Naive thymus-derived CD8-positive, alpha-beta T cell (primary cell): ENCODE measurements around the gene USP7. TPM values are rescaled to one million over a fixed set of nuclear protein-coding genes. Genes with fewer than 3 reads are reported as not detected.

Experiments
- ATAC-seq, 2 donors: fragments of 150-1000 bp; cut with Tn5 transposase in 1 of 2; sonication (Bioruptor Pico), chemical (Tn5 transposase) in 1 of 2; 1 replicate in 1 of 2; 2 replicates in 1 of 2; pipeline ENCODE4 v1.10.0; 2021; ENCODE audit warnings: mild to moderate bottlenecking in 2 of 2, moderate library complexity in 2 of 2
- POLR2A ChIA-PET: fragments of 350-600 bp; sonication (Branson Sonifier 250); formaldehyde crosslinking; loops from one replicate; lab custom pipeline; 2021; ENCODE audit warnings: antibody characterized with exemption; lab: Charles Lee
- DNase-seq, 10 donors: peaks; one replicate each; pipeline versions ENCODE4 v3.0.0 to v3.0.0-alpha.2; 2020 to 2022
- H3K27ac Mint-ChIP-seq, 10 donors: one replicate each; pipeline ENCODE4 v1.8.0; 2020 to 2022; ENCODE audit warnings: mild to moderate bottlenecking in 10 of 10, mixed read lengths in 10 of 10, moderate library complexity in 4 of 10, inconsistent platforms in 1 of 10
- H3K27me3 Mint-ChIP-seq, 5 donors: one replicate each; pipeline ENCODE4 v1.8.0; 2021 to 2022; ENCODE audit warnings: mixed read lengths in 5 of 5
- H3K36me3 Mint-ChIP-seq, 3 donors: one replicate each; pipeline ENCODE4 v1.8.0; 2020 to 2022; ENCODE audit warnings: mixed read lengths in 3 of 3, mild to moderate bottlenecking in 2 of 3, inconsistent platforms in 1 of 3
- H3K4me1 Mint-ChIP-seq, 4 donors: one replicate each; pipeline ENCODE4 v1.8.0; 2021 to 2022; ENCODE audit warnings: mixed read lengths in 4 of 4
- H3K4me3 Mint-ChIP-seq, 10 donors: one replicate each; pipeline ENCODE4 v1.8.0; 2020 to 2022; ENCODE audit warnings: mild to moderate bottlenecking in 10 of 10, mixed read lengths in 10 of 10, moderate library complexity in 6 of 10, inconsistent platforms in 1 of 10
- H3K9me3 Mint-ChIP-seq, 9 donors: one replicate each; pipeline ENCODE4 v1.8.0; 2020 to 2022; ENCODE audit warnings: mixed read lengths in 9 of 9, mild to moderate bottlenecking in 3 of 9, inconsistent platforms in 1 of 9, moderate library complexity in 1 of 9
- polyA plus RNA-seq, 3 donors: library from polyadenylated mRNA; unstranded; fragments of 300-500 nt; fragmentation: Illumina TruSeq; gene quantifications; one replicate each; pipeline ENCODE4 v1.2.3, GENCODE V29; 2021
- total RNA-seq, 8 experiments: library from RNA in 2 of 8; stranded (reverse) in 2 of 8; gene quantifications; one replicate each; pipeline ENCODE4 v1.2.3 and lab custom pipeline; 2021 to 2026

USP7 gene
- total and polyA plus RNA-seq, 5 experiments from 2014 or later = 6.4 to 207 (median 9.9) TPM

GRCh38 chr16:8957509-8958157 lies 6.1 kb downstream of the USP7 start:
- Mint-ChIP-seq H3K4me3 (peak overlapping the region; percentile 54 to 99 (median 94)), H3K27ac (peak overlapping the region in 9 of 10 donors; percentile 42 to 92 (median 85)), H3K27me3 (no peaks in the 10 kb centered on the region), H3K36me3 (peaks cover 0 to 4% (median 2%) of the 10 kb centered on the region in 3 donors), H3K9me3 (no peaks in the 10 kb centered on the region), H3K4me1 (peaks cover 44 to 91% (median 80%) of the 10 kb centered on the region in 4 donors)
- DNase-seq = no peak
- ATAC-seq = no peak
- POLR2A ChIA-PET = no interaction called here

DNA sequence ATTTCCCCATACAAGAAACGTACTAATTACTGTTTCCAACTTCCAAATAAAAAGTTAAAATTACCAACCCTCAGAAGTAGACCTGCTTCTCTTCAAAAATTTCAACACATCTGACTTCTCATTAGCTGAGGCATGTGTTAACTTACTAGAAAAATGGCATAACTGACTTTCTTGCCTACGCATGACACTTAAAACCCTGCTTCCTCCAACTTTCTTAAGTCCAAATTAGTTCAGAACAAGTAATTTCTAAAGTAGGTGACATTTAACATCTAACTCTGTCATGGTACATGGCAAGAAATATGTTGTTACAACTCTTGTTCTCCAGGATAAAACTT lies 6.7 kb downstream of the USP7 start:
- H3K27me3 Mint-ChIP-seq = no peaks in the 10 kb centered on the region
- peaks cover 0 to 2% (median 0%) of the 10 kb centered on the region in 3 donors for H3K36me3 Mint-ChIP-seq
- H3K27ac Mint-ChIP-seq = peak overlapping the region in 3 of 10 donors; percentile 20 to 85 (median 39)
- DNase-seq (no peak), ATAC-seq (no peak)
- POLR2A ChIA-PET = no interaction called here
- H3K4me1 Mint-ChIP-seq = peaks cover 43 to 91% (median 81%) of the 10 kb centered on the region in 4 donors
- H3K9me3 Mint-ChIP-seq = no peaks in the 10 kb centered on the region
- H3K4me3 Mint-ChIP-seq = peak overlapping the region; percentile 15 to 96 (median 46)

DNA sequence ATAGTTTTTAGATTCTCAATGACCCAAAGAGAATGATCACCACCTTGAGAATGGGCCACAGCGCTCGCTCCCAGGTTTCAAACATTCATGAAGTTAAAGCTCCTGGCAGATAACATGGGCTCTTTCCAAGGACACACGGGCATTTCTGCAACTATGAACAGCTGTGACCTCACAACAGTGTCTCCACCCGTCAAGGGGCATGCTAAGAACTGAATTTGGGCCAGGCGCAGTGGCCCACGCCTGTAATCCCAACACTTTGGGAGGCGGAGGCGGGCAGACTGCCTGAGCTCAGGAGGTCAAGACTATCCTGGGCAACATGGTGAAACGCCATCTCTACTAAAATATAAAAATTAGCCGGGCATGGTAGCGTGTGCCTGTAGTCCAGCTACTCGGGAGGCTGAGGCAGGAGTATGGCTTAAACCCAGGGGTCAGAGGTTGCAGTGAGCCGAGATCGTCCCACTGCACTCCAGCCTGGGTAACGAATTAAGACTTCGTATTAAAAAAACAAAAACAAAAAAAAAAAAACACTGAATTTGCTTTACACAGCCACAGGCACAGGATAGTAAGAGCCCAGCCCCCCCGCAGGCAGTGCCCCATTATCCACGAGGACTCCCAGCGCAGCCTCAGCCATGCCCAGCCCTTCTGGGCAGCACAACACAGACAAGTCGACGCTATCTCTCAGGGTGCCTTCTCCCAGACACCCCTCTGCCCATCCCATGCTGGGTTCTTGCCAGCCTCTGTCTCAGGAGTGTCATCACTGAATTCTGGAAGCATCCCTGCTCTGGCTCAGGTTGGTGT lies 7.2 kb downstream of the USP7 start:
- Mint-ChIP-seq H3K9me3 (no peaks in the 10 kb centered on the region), H3K27ac (peak overlapping the region in 4 of 10 donors; percentile 20 to 59 (median 33)), H3K4me3 (peak overlapping the region in 9 of 10 donors; percentile 12 to 96 (median 50)), H3K27me3 (no peaks in the 10 kb centered on the region), H3K4me1 (peaks cover 43 to 91% (median 81%) of the 10 kb centered on the region in 4 donors), H3K36me3 (peaks cover 0 to 2% (median 0%) of the 10 kb centered on the region in 3 donors)
- DNase-seq (no peak), ATAC-seq (no peak)
- POLR2A ChIA-PET = no interaction called here

- Mint-ChIP-seq H3K27me3 (no peaks in the 10 kb centered on the region), H3K4me3 (peak overlapping the region in 9 of 10 donors; percentile 5 to 63 (median 24)), H3K4me1 (peaks cover 42 to 93% (median 81%) of the 10 kb centered on the region in 4 donors), H3K27ac (peak overlapping the region in 4 of 10 donors; percentile 17 to 70 (median 34)), H3K36me3 (peaks cover 0 to 2% (median 0%) of the 10 kb centered on the region in 3 donors), H3K9me3 (no peaks in the 10 kb centered on the region)
- no peak for ATAC-seq
- DNase-seq = no peak
- POLR2A ChIA-PET = no interaction called here
These were observed 7.9 kb downstream of the USP7 start for GRCh38 chr16:8955828-8956227.

DNA sequence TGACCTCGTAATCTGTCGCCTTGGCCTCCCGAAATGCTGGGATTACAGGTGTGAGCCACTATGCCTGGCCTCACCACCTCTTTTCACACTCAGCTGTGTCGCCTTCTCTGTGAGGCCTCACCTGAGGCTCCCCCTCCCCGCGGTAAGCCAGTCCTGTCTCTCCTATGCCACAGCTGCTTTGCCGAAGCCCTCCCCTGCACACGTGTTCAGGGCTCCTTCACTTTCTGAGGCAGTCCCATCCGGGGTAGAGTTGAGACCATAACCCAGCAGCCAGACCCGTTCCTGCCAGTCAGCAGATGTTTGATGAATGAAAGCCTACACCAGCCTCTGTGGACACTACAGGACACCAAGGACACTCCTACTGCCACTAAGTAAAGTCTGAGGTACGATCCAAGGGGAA lies 10.6 kb downstream of the USP7 start:
- Mint-ChIP-seq H3K36me3 (peaks cover 0 to 2% (median 0%) of the 10 kb centered on the region in 3 donors), H3K4me1 (peaks cover 36 to 92% (median 79%) of the 10 kb centered on the region in 4 donors), H3K4me3 (peak overlapping the region; percentile 24 to 78 (median 68)), H3K27ac (peak overlapping the region in 8 of 10 donors; percentile 7 to 68 (median 46)), H3K27me3 (no peaks in the 10 kb centered on the region), H3K9me3 (no peaks in the 10 kb centered on the region)
- ATAC-seq (no peak), DNase-seq (no peak)
- POLR2A ChIA-PET = no interaction called here

DNA sequence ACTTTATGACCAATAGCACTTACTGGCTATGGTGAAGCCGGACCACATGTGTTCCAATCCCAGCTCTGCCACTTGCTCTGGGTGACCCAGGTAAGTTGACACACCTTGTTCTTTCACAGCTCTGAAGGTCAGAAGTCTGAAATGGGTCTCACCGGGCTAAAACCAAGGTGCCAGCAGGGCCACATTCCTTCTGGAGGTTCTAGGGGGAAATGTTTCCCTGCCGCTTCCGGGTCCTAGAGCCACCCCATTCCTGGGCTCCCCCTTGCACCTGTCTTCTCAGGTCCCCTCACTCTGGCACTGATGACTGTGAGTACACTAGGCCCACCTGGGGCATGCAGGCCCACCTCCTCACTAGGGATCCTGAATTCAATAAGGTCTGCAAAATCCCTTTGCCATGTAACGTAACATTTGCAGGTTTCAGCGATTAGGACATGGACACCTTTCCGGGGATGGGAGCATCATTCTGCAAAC lies 11.4 kb downstream of the USP7 start:
- peaks cover 0 to 2% (median 0%) of the 10 kb centered on the region in 3 donors for H3K36me3 Mint-ChIP-seq
- peaks cover 39 to 92% (median 82%) of the 10 kb centered on the region in 4 donors for H3K4me1 Mint-ChIP-seq
- H3K9me3 Mint-ChIP-seq = no peaks in the 10 kb centered on the region
- peak overlapping the region in 4 of 10 donors; percentile 12 to 56 (median 38) for H3K27ac Mint-ChIP-seq
- H3K4me3 Mint-ChIP-seq = peak overlapping the region; percentile 12 to 78 (median 68)
- ATAC-seq (no peak), DNase-seq (no peak)
- H3K27me3 Mint-ChIP-seq = no peaks in the 10 kb centered on the region
- POLR2A ChIA-PET = no interaction called here

DNA sequence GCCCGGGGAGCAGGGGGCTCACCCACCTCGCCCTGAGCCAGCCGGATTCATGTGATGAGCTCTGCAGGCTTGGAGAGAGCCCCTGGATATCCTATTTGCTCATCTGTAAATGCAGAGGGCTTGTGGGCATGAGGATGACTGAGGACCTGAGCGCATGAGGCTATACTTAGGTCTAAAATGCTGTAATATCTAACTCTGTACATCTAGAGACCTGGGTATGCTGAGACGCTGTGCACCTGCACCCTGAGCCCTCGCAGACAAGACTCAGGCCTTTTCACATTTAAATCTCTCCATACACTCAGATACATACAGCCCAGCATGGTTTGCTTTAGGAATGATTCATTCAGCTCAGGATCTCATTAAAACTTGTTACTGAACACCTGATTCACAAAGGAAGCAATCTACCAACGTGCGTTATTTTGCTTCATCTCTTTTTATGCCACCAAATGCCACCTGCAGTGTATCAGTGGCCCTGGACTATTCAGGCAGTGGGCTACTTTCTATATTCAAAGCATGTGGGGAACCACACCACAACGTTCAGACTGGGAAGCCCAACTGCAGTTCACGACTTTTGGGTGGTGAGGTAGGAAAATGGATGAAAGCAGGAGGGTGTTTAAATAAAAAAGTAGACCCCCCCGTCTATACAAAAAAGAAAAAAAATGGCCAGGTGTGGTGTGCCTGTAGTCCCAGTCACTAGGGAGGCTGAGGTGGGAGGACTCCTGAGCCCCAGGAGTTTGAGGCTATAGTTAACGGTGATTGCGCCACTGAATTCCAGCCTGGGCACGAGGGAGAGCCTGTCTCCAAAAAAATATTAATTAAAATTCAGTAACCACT lies 12.0 kb downstream of the USP7 start:
- no peaks in the 10 kb centered on the region for H3K27me3 Mint-ChIP-seq
- POLR2A ChIA-PET = interaction anchor here (0.6 to 0.9 kb wide), 2 partner anchors 139 to 142 kb away, joined by 3 to 5 read pairs; partner anchors contain the start of gene HAPSTR1
- DNase-seq (no peak), ATAC-seq (peak; percentile 14 to 32)
- H3K9me3 Mint-ChIP-seq = no peaks in the 10 kb centered on the region
- H3K27ac Mint-ChIP-seq = peak overlapping the region in 7 of 10 donors; percentile 18 to 76 (median 37)
- H3K4me1 Mint-ChIP-seq = peaks cover 36 to 92% (median 81%) of the 10 kb centered on the region in 4 donors
- H3K4me3 Mint-ChIP-seq = peak overlapping the region; percentile 51 to 78 (median 67)
- peaks cover 0 to 2% (median 0%) of the 10 kb centered on the region in 3 donors for H3K36me3 Mint-ChIP-seq

GRCh38 chr16:8950580-8951077 lies 13.1 kb downstream of the USP7 start:
- peak overlapping the region; percentile 32 to 75 (median 44) for H3K4me3 Mint-ChIP-seq
- POLR2A ChIA-PET = interaction anchor here (0.9 kb wide), 1 partner anchor 140 kb away, joined by 3 read pairs; the partner anchor contains the start of gene HAPSTR1
- H3K4me1 Mint-ChIP-seq = peaks cover 45 to 92% (median 83%) of the 10 kb centered on the region in 4 donors
- no peak for DNase-seq
- peak overlapping the region in 2 of 10 donors; percentile 31 to 72 for H3K27ac Mint-ChIP-seq
- no peaks in the 10 kb centered on the region for H3K27me3 Mint-ChIP-seq
- ATAC-seq = no peak
- H3K9me3 Mint-ChIP-seq = no peaks in the 10 kb centered on the region
- peaks cover 0 to 2% (median 0%) of the 10 kb centered on the region in 3 donors for H3K36me3 Mint-ChIP-seq

GRCh38 chr16:8949536-8950418 lies 13.9 kb downstream of the USP7 start:
- H3K4me1 Mint-ChIP-seq = peaks cover 51 to 92% (median 87%) of the 10 kb centered on the region in 4 donors
- H3K27ac Mint-ChIP-seq = peak overlapping the region in 7 of 10 donors; percentile 15 to 70 (median 37)
- H3K27me3 Mint-ChIP-seq = no peaks in the 10 kb centered on the region
- H3K4me3 Mint-ChIP-seq = peak overlapping the region; percentile 4 to 75 (median 66)
- no peaks in the 10 kb centered on the region for H3K9me3 Mint-ChIP-seq
- POLR2A ChIA-PET = interaction anchor here (2.3 kb wide), 1 partner anchor 10 kb away, joined by 6 read pairs; no protein-coding TSS in a partner anchor
- H3K36me3 Mint-ChIP-seq = peaks cover 0 to 2% (median 0%) of the 10 kb centered on the region in 3 donors
- no peak for ATAC-seq
- no peak for DNase-seq

- Mint-ChIP-seq H3K9me3 (no peaks in the 10 kb centered on the region), H3K36me3 (no peaks in the 10 kb centered on the region), H3K27me3 (no peaks in the 10 kb centered on the region), H3K27ac (peak overlapping the region in 3 of 10 donors; percentile 67 to 75 (median 71)), H3K4me1 (peaks cover 58 to 95% (median 93%) of the 10 kb centered on the region in 4 donors), H3K4me3 (peak overlapping the region; percentile 19 to 75 (median 63))
- POLR2A ChIA-PET = interaction anchor here (0.9 to 2.3 kb wide), 2 partner anchors 11 to 13 kb away, joined by 5 to 6 read pairs; no protein-coding TSS in a partner anchor
- ATAC-seq (peak in 1 of 2 donors; percentile 18), DNase-seq (no peak)
These were observed 14.9 kb downstream of the USP7 start for GRCh38 chr16:8948831-8949230.
